Right lobe of liver (tissue), 6 donors: ENCODE data around the gene ZNRD2. TPM values are rescaled to one million over a fixed set of nuclear protein-coding genes. Genes with fewer than 3 reads are reported as not detected.

Experiments used
- ATAC-seq, 4 donors: fragments of 200-7000 bp; cut with Tn5 transposase; one replicate each; pipeline ENCODE4 v1.9.1; 2020; ENCODE audit warnings: mild to moderate bottlenecking in 4 of 4, moderate library complexity in 4 of 4
- DNase-seq, 3 donors: peaks; one replicate each; pipeline ENCODE4 v3.0.0-alpha.2; 2020
- H3K27ac ChIP-seq, 3 donors: fragments of 200-600 bp; one replicate each; pipeline ENCODE4 v1.8.0; 2022
- H3K27me3 ChIP-seq, 2 donors: fragments of 200-600 bp; one replicate each; pipeline ENCODE4 v1.8.0; 2022
- H3K36me3 ChIP-seq, 4 donors: fragments of 200-600 bp; sonication (generic) in 1 of 4; one replicate each; pipeline versions ENCODE4 v1.5.1 to v1.8.0; 2017 to 2022; ENCODE audit warnings: control low read depth in 1 of 4
- H3K4me1 ChIP-seq, 4 donors: fragments of 200-600 bp; sonication (generic) in 1 of 4; one replicate each; pipeline versions ENCODE4 v1.5.1 to v1.8.0; 2017 to 2022; ENCODE audit warnings: control low read depth in 1 of 4
- H3K4me3 ChIP-seq, 3 donors: fragments of 200-600 bp; one replicate each; pipeline ENCODE4 v1.8.0; 2022
- H3K9me3 ChIP-seq, 4 donors: fragments of 200-600 bp; sonication (generic) in 1 of 4; one replicate each; pipeline versions ENCODE4 v1.5.1 to v1.8.0; 2017 to 2022; ENCODE audit warnings: control low read depth in 1 of 4
- CTCF ChIP-seq, 4 donors: fragments of 200-600 bp in 3 of 4; fragments of 450-650 bp in 1 of 4; IDR thresholded peaks; one replicate each; pipeline versions ENCODE4 v1.5.1 to v1.8.0; 2016 to 2022; ENCODE audit warnings: antibody characterized with exemption in 4 of 4, mild to moderate bottlenecking in 2 of 4
- POLR2A ChIP-seq: fragments of 450-650 bp; IDR thresholded peaks from one replicate; pipeline ENCODE4 v1.6.1; 2017; ENCODE audit warnings: antibody characterized with exemption, mild to moderate bottlenecking
- WGBS: methylation state at CpG from one replicate; pipeline ENCODE4 v1.1.6; 2018; ENCODE audit warnings: low coverage, low lambda C conversion rate; ENCODE audit not compliant: insufficient coverage; ENCODE audit errors: missing lambda C conversion rate; 5-methylcytosine and 5-hydroxymethylcytosine counted together
- intact Hi-C, 2 donors: fragments of 100-400 bp; cut with DNase I; formaldehyde crosslinking; loops; one replicate each; pipeline versions ENCODE4 v1.11.2 to v1.14.1; 2022
- total RNA-seq, 6 experiments: library from RNA; depleted of rRNA in 2 of 6; stranded (reverse); fragments of >200 nt in 2 of 6; fragmentation: NEBNext Ultra II Directional in 3 of 6; extraction: Animal tissue kit (Norgen Biotek cat#: 25700) in 3 of 6; gene quantifications; one replicate each; pipeline versions ENCODE4 v1.1.0 to v1.2.4, GENCODE V29; 2016 to 2023
- donor health status: DM: no; HTN: yes; CAD: no.
- donor health status: DM: no; HTN: no; CAD: no.
- donor health status: DM: no; HTN: no; CAD: no.
- donor health status: DM: no; HTN: yes; CAD: no.
- donor health status: DM: no; HTN: yes; CAD: no.

ZNRD2 gene
- total RNA-seq, 6 experiments from 2014 or later = 11.6 to 43.2 (median 16.5) TPM

- TF ChIP-seq POLR2A (no peak), CTCF (IDR thresholded peaks at IDR 0.05) (no peak)
- H3K9me3 ChIP-seq = no peaks in the 10 kb centered on the region
- peak overlapping the region in 1 of 3 donors; percentile 79 for H3K27ac ChIP-seq
- peaks cover 0 to 16% (median 6%) of the 10 kb centered on the region in 4 donors for H3K36me3 ChIP-seq
- H3K4me3 ChIP-seq = peak overlapping the region in 2 of 3 donors; percentile 59 to 60
- intact Hi-C loops = loop anchor here in 1 of 2 donors (5.0 kb wide), 1 partner anchor 33 kb away; the partner anchor contains the start of genes FAM89B and ZNRD2
- no peaks in the 10 kb centered on the region for H3K27me3 ChIP-seq
- H3K4me1 ChIP-seq = peaks cover 0 to 16% (median 8%) of the 10 kb centered on the region in 4 donors
- 80% methylated on average over 6 of the region's 92 CpGs for WGBS
- no peak for ATAC-seq
- DNase-seq = no peak
Observed at GRCh38 chr11:65538915-65539743, 31.1 kb upstream of the ZNRD2 start.

GRCh38 chr11:65539744-65540289 lies 30.5 kb upstream of the ZNRD2 start:
- no CpG with 5 or more reads among the region's 60 CpGs for WGBS
- ATAC-seq (peak in 2 of 4 donors; percentile 2 to 14), DNase-seq (no peak)
- Histone ChIP-seq H3K4me3 (peak overlapping the region; percentile 46 to 60 (median 59)), H3K9me3 (no peaks in the 10 kb centered on the region), H3K36me3 (peaks cover 0 to 16% (median 6%) of the 10 kb centered on the region in 4 donors), H3K27me3 (no peaks in the 10 kb centered on the region), H3K4me1 (peaks cover 0 to 16% (median 8%) of the 10 kb centered on the region in 4 donors), H3K27ac (peak overlapping the region; percentile 10 to 79 (median 60))
- intact Hi-C loops = loop anchor here (5.0 kb wide), 2 partner anchors 32 to 37 kb away; partner anchors contain the start of genes EHBP1L1 (in 1 of the 2), FAM89B (in 1 of the 2) and ZNRD2 (in 1 of the 2)
- peak in 1 of 4 donors; percentile 55 for TF ChIP-seq CTCF (IDR thresholded peaks at IDR 0.05)
- no peak for TF ChIP-seq POLR2A

GRCh38 chr11:65540290-65541092 lies 29.8 kb upstream of the ZNRD2 start:
- intact Hi-C loops = loop anchor here in 1 of 2 donors (5.0 kb wide), 1 partner anchor 37 kb away; the partner anchor contains the start of gene EHBP1L1
- Histone ChIP-seq H3K9me3 (no peaks in the 10 kb centered on the region), H3K4me1 (peaks cover 0 to 21% (median 9%) of the 10 kb centered on the region in 4 donors), H3K27me3 (no peaks in the 10 kb centered on the region), H3K4me3 (peak overlapping the region; percentile 46 to 60 (median 59)), H3K27ac (peak overlapping the region; percentile 60 to 79 (median 66)), H3K36me3 (peaks cover 0 to 16% (median 6%) of the 10 kb centered on the region in 4 donors)
- no CpG with 5 or more reads among the region's 78 CpGs for WGBS
- ATAC-seq = peak; percentile 85 to 93 (median 89)
- DNase-seq = peak; percentile 87 to 95 (median 94)
- TF ChIP-seq POLR2A = peak; percentile 17
- peak; percentile 80 to 87 (median 83) for TF ChIP-seq CTCF (IDR thresholded peaks at IDR 0.05)
